H54 (cell line): ENCODE data around the gene REPS1.
"Not testable (repeated sequence)": the region's sequence is repeated elsewhere in the genome, so short reads cannot be mapped to it uniquely, and the experiment has no call there.

Source experiments
- DNase-seq: peaks from one replicate; pipeline ENCODE4 v3.0.0; 2011; ENCODE audit warnings: low spot score, mixed read lengths; ENCODE audit not compliant: insufficient read length
- FAIRE-seq: peaks from 3 replicates; lab custom pipeline; 2011; peaks lifted over from hg19 to GRCh38; lab: Jason Lieb, UNC
- POLR2A ChIP-seq: IDR thresholded peaks from 2 replicates; pipeline ENCODE4 v1.6.1; 2011; ENCODE audit warnings: low read depth, mild to moderate bottlenecking, low read length

The REPS1 gene

GRCh38 chr6:138956244-138956924 is 31.7 kb downstream of the REPS1 start:
- TF ChIP-seq POLR2A, result no peak
- no peak for FAIRE-seq
- no peak for DNase-seq

GRCh38 chr6:138955262-138955661 is 32.8 kb downstream of the REPS1 start:
- FAIRE-seq (no peak), DNase-seq (no peak)
- TF ChIP-seq POLR2A, result no peak

DNA sequence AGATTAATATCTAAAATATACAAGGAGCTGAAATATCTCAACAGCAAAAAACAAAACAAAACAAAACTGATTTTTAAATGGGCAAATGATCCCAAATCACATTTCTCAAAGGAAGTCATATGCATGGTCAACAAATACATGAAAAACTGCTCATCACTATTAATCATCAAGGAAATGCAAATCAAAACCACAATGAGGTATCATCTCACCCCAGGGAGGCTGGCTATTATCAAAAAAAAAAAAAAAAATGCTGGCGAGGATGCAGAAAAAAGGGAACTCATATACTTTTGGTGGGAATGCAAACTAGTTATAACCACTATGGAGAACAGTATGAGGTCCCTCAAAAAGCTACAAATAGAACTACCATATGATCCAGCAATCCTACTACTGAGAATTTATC is 34.6 kb downstream of the REPS1 start:
- FAIRE-seq, result no peak
- TF ChIP-seq POLR2A, result no peak
- no peak for DNase-seq

DNA sequence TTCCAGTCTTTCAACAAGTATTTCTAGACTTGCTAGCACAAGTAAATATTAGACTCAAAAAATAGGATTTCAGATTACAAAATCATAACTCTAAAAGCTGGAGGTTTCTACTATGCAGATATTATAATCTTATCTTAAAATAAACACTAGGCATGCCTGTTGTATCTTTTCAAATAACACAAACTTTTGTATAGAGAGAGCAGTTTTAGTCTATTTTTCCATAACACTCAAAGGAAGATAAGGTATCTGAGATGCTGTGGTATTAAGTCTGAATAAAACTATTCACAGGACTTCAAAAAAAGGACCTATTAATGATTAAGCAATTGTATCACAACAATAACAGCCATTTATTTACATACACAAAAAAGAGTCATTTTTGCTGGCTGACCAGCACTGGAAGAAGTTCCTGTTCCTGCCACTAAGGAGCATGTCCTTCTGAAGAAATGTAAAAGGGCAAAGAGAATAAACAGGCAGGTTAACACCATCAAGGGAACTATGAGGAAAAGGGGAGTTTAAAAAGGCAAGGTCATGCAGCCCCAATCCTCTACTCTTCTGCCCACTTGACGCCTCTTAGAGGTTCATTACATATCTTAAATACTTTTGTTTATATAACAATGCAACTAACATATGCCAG is 39.4 kb downstream of the REPS1 start:
- FAIRE-seq (no peak), DNase-seq (no peak)
- TF ChIP-seq POLR2A, result no peak

DNA sequence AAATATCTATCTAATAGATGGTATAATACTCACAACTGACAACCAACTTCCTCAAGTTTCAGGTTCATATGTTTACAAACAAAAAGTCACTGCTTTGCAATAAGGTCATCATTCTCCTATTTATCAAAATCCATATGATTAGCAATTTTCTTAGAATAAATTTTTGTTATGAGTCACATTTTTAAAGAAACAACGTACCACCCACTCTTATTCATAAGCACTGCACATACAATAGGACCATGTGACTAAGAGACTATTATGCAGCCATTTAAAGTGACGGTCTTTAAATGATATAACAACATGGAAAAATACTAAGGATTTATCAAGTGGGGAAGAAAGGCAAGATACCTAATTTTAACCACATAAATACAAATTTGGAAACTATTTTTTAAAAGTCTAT is 40.0 kb downstream of the REPS1 start:
- FAIRE-seq, result no peak
- TF ChIP-seq POLR2A, result no peak
- no peak for DNase-seq

GRCh38 chr6:138945354-138945753 is 42.7 kb downstream of the REPS1 start:
- no peak for FAIRE-seq
- TF ChIP-seq POLR2A, result no peak
- DNase-seq, result no peak

DNA sequence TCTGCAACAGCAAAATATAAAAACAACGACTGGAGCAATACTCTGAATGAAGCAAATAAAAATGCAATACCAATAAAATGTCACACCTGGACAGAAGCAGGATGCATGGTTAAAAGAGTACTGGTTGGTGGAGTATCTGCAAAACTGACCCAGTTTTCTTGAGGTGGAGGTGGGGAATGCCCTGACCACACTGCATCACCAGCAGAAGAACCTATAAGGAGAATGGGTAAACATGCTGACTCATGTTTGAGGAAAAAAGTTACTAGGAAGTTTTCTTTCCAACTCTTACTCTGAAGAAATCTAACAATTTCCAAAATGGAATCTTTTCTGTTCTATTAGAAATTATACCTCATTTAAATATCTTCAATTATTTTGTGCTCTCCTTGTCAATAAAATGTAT is 43.6 kb downstream of the REPS1 start:
- peak; percentile 6 for DNase-seq
- peak; percentile 64 for FAIRE-seq
- no peak for TF ChIP-seq POLR2A

GRCh38 chr6:138943089-138943625 is 44.9 kb downstream of the REPS1 start:
- no peak for DNase-seq
- no peak for TF ChIP-seq POLR2A
- FAIRE-seq, result no peak

DNA sequence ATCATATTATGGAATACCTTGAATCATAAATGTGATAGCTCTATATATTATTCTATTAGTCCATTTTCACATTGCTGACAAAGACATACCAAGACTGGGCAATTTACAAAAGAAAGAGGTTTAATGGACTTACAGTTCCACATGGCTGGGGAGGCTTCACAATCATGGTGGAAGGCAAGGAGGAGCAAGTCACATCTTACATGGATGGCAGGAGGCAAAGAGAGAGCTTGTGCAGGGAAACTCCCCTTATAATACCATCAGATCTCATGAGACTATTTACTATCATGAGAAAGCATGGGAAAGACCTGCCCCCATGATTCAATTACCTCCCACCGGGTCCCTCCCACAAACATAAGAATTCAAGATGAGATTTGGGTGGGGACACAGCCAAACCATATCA is 51.2 kb downstream of the REPS1 start:
- not testable (repeated sequence) for FAIRE-seq, DNase-seq

GRCh38 chr6:138931660-138932059 is 56.4 kb downstream of the REPS1 start:
- FAIRE-seq (no peak), DNase-seq (no peak)
- no peak for TF ChIP-seq POLR2A

DNA sequence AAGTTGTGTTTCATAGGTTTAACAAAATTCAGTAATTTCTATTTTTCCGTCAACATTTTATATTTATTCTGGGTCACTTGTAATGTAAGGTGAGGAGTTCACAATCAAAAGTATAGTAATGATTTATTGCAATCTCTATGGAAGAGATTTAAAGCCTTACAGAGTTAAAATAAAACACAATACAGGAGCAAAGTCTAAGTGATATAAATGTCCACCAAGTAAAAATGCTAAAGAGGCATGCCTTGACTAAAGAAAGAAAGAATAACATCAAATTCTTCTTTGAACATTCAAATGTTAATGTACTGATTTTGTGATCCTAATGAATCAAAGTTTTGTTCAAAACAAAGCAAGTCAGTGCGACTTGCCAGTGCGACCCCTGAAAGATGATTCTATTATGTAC is 61.5 kb downstream of the REPS1 start:
- no peak for TF ChIP-seq POLR2A
- no peak for FAIRE-seq
- DNase-seq, result no peak

GRCh38 chr6:138925806-138926205 is 62.2 kb downstream of the REPS1 start:
- DNase-seq, result no peak
- no peak for TF ChIP-seq POLR2A
- FAIRE-seq, result no peak

DNA sequence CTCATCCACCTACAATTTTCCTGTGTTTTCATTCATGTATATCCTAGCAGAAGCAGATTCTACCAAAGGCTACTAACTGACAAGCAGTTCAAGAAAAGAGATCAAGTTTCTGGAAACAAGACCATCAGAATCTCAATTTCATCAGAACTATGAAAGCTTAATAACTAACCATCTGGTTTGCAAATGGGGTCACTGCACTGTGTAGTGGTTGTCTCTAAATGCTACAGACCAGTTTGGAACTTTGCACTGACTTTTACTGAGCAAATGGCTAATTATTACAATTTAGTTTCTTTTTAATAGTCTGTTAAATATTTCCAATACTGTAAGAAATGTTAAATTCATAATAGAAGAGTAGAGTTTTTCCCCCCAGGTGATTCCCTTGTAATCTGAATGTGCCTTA is 64.5 kb downstream of the REPS1 start:
- FAIRE-seq, result no peak
- no peak for TF ChIP-seq POLR2A
- DNase-seq, result no peak

DNA sequence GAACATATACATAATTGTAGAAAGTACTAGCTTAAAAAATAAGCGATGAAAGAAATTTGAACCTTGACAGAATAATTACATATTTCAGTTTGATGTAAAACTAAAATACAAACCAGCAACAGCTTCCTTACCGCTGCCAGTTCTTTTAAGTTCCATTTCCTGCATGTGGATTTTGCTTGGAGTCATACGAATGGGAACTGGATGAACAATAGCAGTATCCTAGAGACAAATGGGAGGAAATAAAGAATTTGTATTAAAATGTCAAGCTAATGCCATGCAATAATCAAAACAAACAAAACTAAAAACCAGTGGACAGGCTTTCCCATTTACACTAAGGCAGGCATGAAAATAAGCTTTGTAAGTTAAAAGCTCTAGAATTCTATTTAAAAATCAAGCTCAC is 67.1 kb downstream of the REPS1 start:
- TF ChIP-seq POLR2A, result no peak
- DNase-seq, result no peak
- no peak for FAIRE-seq

DNA sequence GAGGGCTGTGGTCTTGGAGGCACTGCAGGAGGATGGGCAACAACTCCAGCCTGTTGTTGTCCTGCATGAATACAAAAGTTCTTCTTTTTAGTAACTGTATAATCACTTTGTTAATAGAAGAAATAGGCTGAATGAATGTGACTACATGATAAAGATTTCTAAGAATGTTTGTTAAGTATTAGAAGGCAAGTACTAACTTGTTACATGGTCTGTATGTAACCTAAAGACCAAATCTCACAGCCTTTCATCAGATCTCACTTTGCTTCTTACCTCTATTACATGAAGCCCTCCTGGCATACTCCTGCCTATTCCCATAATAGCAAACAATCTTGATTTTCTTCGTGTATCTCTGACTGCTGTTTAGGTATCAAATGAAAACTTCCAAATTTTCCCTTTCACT is 73.4 kb downstream of the REPS1 start:
- no peak for TF ChIP-seq POLR2A

DNA sequence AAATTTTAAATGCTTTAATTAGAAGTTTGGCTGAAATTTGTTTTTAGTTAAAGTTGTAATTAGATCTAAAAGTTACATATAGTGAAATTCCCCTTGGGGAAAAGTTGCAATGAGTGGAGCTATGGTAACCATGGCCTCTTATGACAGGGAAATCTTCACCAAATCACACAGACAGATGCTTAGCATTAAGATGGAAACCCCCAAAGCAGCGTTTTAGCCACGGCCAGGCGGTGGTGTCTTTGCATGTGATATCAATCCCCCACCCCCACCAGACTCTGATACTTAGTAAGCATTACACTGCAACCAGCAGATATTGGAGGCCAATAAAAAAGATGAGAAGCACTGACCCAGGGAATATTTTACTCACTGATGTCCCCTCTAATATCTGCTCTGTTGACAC is 75.7 kb downstream of the REPS1 start:
- FAIRE-seq, result no peak
- TF ChIP-seq POLR2A, result no peak

More for the DNA sequence above, 73.4 kb downstream of the REPS1 start:
- FAIRE-seq, result no peak
- no peak for DNase-seq

More for the DNA sequence above, 75.7 kb downstream of the REPS1 start:
- no peak for DNase-seq
